Amniotic stem cell (primary cell): Measurements from ENCODE around the gene BTBD2.
"Not testable (repeated sequence)": the region's sequence is repeated elsewhere in the genome, so short reads cannot be mapped to it uniquely, and the experiment has no call there.

Source experiments
- DNase-seq: peaks from one replicate; lab custom pipeline; 2025; lab: John Stamatoyannopoulos, UW

The BTBD2 gene

GRCh38 chr19:2039959-2040646, 24.6 kb upstream of the BTBD2 start:
- no peak for DNase-seq

GRCh38 chr19:2039089-2039958, 23.8 kb upstream of the BTBD2 start:
- DNase-seq = no peak

- no peak for DNase-seq
Measured at GRCh38 chr19:2038284-2039088, 23.0 kb upstream of the BTBD2 start.

- no peak for DNase-seq
Measured at GRCh38 chr19:2037651-2038255, 22.2 kb upstream of the BTBD2 start.

GRCh38 chr19:2036424-2036823, 20.9 kb upstream of the BTBD2 start:
- no peak for DNase-seq

GRCh38 chr19:2035590-2035991, 20.1 kb upstream of the BTBD2 start:
- DNase-seq = no peak

GRCh38 chr19:2034729-2035589, 19.4 kb upstream of the BTBD2 start:
- no peak for DNase-seq

- DNase-seq = not testable (repeated sequence)
Measured at GRCh38 chr19:2034253-2034652, 18.7 kb upstream of the BTBD2 start.

GRCh38 chr19:2033825-2034159, 18.3 kb upstream of the BTBD2 start:
- DNase-seq = no peak

- no peak for DNase-seq
Measured at GRCh38 chr19:2033115-2033824, 17.8 kb upstream of the BTBD2 start.

- DNase-seq = peak; percentile 72
Measured at GRCh38 chr19:2032296-2032941, 16.9 kb upstream of the BTBD2 start.

GRCh38 chr19:2027361-2027760, 11.8 kb upstream of the BTBD2 start:
- DNase-seq = no peak

- no peak for DNase-seq
Measured at GRCh38 chr19:2026770-2027169, 11.3 kb upstream of the BTBD2 start.

GRCh38 chr19:2022289-2022688, 6.8 kb upstream of the BTBD2 start:
- no peak for DNase-seq

- no peak for DNase-seq
Measured at GRCh38 chr19:2021453-2022140, 6.1 kb upstream of the BTBD2 start.

GRCh38 chr19:2018752-2019151, 3.2 kb upstream of the BTBD2 start:
- DNase-seq = no peak

- DNase-seq = peak; percentile 51
Measured at GRCh38 chr19:2016041-2016807, 710 bp upstream of the BTBD2 start.

GRCh38 chr19:2014731-2015607, 545 bp downstream of the BTBD2 start:
- DNase-seq = no peak
